Uterus (tissue), 4 donors: Measurements from ENCODE around the gene SLC6A8. TPM values are rescaled to one million over a fixed set of nuclear protein-coding genes. Genes with fewer than 3 reads are reported as not detected.

Experiments
- DNase-seq, 2 donors: peaks; one replicate each; pipeline ENCODE4 v3.0.0-alpha.2; 2019 to 2020
- H3K27ac ChIP-seq, 2 donors: fragments of 200-600 bp; sonication (generic); 1 replicate in 1 of 2; 2 replicates in 1 of 2; pipeline ENCODE4 v1.5.1; 2016 to 2018
- H3K27me3 ChIP-seq, 2 donors: fragments of 200-600 bp; sonication (generic); one replicate each; pipeline ENCODE4 v1.5.1; 2018 to 2019; ENCODE audit warnings: control low read depth in 1 of 2
- H3K36me3 ChIP-seq, 2 donors: fragments of 200-600 bp; sonication (generic); one replicate each; pipeline ENCODE4 v1.5.1; 2019; ENCODE audit warnings: control low read depth in 1 of 2
- H3K4me1 ChIP-seq, 2 donors: fragments of 200-600 bp; sonication (generic); one replicate each; pipeline ENCODE4 v1.5.1; 2018 to 2019; ENCODE audit warnings: control low read depth in 1 of 2
- H3K4me3 ChIP-seq, 2 donors: fragments of 200-600 bp; sonication (generic); 1 replicate in 1 of 2; 2 replicates in 1 of 2; pipeline ENCODE4 v1.5.1; 2018 to 2019; ENCODE audit warnings: mild to moderate bottlenecking in 1 of 2
- H3K9me3 ChIP-seq, 2 donors: fragments of 200-600 bp; sonication (generic); one replicate each; pipeline ENCODE4 v1.5.1; 2019; ENCODE audit warnings: control low read depth in 1 of 2
- POLR2A ChIP-seq, 2 donors: fragments of 450-650 bp; IDR thresholded peaks; one replicate each; pipeline ENCODE4 v1.6.1; 2016; ENCODE audit warnings: antibody characterized with exemption in 2 of 2, mild to moderate bottlenecking in 1 of 2, moderate library complexity in 1 of 2
- intact Hi-C: fragments of 100-400 bp; cut with DNase I; formaldehyde crosslinking; loops from one replicate; pipeline ENCODE4 v1.15.1; 2023; ENCODE audit warnings: low total_unique reads
- total RNA-seq, 4 donors: library from RNA; depleted of rRNA in 3 of 4; stranded (reverse); fragments of >200 nt in 3 of 4; gene quantifications; one replicate each; pipeline versions ENCODE4 v1.1.0 to v1.2.4, GENCODE V29; 2014 to 2023
- TF ChIP-seq, protein P1 (sequence below), 4 experiments: fragments of 200-600 bp in 2 of 4; fragments of 450-650 bp in 2 of 4; sonication (generic) in 2 of 4; IDR thresholded peaks; one replicate each; pipeline ENCODE4 v1.5.1; 2016 to 2019; ENCODE audit warnings: antibody characterized with exemption in 4 of 4, mild to moderate bottlenecking in 2 of 4, moderate library complexity in 1 of 4
- donor health status: DM: yes; HTN: yes; CAD: no.

Gene SLC6A8
- total RNA-seq, 4 donors from 2014 or later, result 4.7 to 40.3 (median 11.2) TPM

DNA sequence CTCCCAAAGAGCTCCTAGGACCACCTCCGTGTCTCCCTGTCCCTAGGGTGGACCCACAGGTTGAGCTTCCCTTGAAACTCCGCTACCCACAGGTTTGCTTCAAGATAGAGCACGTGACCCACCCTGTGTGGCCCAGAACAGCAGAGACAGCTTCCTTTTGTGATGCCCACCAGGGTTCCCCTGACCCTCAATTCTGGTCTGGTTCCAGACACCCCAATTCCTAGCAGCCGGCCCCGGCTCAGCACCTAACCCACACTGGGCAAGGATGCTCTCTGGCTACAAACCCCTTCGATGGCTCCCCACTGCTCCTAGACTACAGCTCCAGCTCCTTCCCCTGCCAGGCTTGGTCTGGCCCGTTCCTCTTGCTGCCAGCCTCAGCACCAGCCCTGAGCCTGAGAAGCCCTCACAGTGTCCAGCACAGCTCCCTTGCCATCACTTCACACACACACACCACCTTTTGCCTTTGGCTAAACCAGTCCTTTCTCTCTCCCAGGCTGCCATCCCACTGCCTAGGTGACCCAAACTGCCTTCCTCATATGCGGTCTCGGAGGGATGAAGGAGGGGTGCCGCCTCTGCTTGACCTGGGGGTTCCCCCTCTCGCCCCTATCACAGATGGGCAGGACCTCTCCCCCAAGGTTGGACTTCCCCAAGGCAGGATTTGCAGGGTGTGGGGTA is 20.3 kb upstream of the SLC6A8 start:
- intact Hi-C loops, result loop anchor here (10.0 kb wide), 1 partner anchor 113 kb away; no protein-coding TSS in a partner anchor
- no peak for TF ChIP-seq POLR2A (IDR thresholded peaks at IDR 0.05)
- TF ChIP-seq, protein P1, sequence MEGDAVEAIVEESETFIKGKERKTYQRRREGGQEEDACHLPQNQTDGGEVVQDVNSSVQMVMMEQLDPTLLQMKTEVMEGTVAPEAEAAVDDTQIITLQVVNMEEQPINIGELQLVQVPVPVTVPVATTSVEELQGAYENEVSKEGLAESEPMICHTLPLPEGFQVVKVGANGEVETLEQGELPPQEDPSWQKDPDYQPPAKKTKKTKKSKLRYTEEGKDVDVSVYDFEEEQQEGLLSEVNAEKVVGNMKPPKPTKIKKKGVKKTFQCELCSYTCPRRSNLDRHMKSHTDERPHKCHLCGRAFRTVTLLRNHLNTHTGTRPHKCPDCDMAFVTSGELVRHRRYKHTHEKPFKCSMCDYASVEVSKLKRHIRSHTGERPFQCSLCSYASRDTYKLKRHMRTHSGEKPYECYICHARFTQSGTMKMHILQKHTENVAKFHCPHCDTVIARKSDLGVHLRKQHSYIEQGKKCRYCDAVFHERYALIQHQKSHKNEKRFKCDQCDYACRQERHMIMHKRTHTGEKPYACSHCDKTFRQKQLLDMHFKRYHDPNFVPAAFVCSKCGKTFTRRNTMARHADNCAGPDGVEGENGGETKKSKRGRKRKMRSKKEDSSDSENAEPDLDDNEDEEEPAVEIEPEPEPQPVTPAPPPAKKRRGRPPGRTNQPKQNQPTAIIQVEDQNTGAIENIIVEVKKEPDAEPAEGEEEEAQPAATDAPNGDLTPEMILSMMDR (IDR thresholded peaks at IDR 0.05), result no peak
- no peak for DNase-seq
- no peak overlapping the region for H3K4me3 ChIP-seq
- H3K9me3 ChIP-seq, result no peaks in the 10 kb centered on the region
- H3K27ac ChIP-seq, result no peak overlapping the region
- H3K4me1 ChIP-seq, result no peaks in the 10 kb centered on the region
- no peaks in the 10 kb centered on the region for H3K36me3 ChIP-seq
- peaks cover 0 to 17% of the 10 kb centered on the region in 2 donors for H3K27me3 ChIP-seq

DNA sequence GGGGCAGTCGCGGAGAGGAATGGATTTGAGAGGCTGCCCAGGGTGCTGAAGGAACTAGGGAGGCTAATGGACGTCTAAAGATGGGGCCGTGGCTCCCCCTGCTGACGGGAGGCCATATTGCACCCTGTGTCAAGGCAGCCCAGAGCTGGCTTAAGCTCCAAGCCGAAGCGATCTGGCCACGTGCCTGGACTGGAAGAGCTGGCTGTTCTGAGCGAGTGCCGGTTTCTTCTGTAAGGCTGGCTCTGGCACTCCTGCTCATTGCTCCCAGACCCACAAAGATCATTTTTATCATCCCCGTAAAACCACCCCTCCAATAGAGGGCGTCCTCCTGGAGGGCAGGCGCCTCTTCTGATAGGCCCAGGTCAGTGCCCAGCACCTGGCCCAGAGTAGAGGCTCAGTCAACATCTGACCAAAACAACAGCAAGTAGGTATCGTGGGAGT is 19.8 kb upstream of the SLC6A8 start:
- H3K4me3 ChIP-seq, result no peak overlapping the region
- H3K9me3 ChIP-seq, result no peaks in the 10 kb centered on the region
- intact Hi-C loops, result loop anchor here (10.0 kb wide), 1 partner anchor 113 kb away; no protein-coding TSS in a partner anchor
- H3K27me3 ChIP-seq, result peaks cover 0 to 12% of the 10 kb centered on the region in 2 donors
- TF ChIP-seq, protein P1 (IDR thresholded peaks at IDR 0.05), result peak; percentile 36 to 64 (median 58)
- TF ChIP-seq POLR2A (IDR thresholded peaks at IDR 0.05), result no peak
- DNase-seq, result peak; percentile 70 to 77
- H3K4me1 ChIP-seq, result no peaks in the 10 kb centered on the region
- no peaks in the 10 kb centered on the region for H3K36me3 ChIP-seq
- H3K27ac ChIP-seq, result no peak overlapping the region

DNA sequence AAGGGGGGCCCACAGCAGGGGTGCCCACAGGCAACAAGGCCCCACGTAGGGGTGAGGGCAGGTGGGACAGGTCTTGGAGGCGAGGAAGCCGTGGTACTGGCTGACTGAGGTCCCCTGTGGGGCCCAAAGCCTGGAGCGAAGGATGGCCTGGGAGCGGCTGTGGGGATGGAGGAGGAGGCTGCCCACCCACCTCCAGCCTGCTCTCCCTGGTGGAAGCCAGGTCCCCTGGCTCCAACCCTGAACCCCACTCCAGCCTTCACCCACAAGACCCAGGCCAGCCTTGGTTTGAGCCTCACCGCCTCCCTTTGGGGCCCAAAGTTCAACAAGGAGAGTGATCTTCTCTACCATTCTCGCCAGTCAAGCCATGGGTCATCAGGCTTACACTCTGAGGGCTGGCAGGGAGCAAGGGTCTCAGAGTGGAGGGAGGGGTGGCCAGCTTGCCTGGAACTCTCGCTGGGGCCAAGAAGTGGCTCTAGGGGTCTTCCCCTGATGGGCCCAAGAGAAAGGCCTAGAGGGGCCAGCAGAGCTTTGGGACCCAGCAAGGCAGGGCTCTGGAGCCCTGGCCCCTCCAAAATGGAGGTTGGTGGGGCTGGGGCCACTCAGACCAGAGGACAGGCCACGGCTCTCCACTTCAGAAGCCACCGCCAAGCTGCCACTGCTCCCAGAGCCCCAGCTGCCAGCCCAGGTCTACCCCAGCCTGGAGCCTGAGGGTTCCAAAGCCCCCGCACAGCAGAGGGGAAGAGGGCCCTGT is 19.1 kb upstream of the SLC6A8 start:
- Histone ChIP-seq H3K4me3 (no peak overlapping the region), H3K4me1 (no peaks in the 10 kb centered on the region), H3K9me3 (no peaks in the 10 kb centered on the region), H3K36me3 (no peaks in the 10 kb centered on the region), H3K27me3 (peaks cover 0 to 5% of the 10 kb centered on the region in 2 donors), H3K27ac (no peak overlapping the region)
- intact Hi-C loops, result loop anchor here (10.0 kb wide), 1 partner anchor 114 kb away; no protein-coding TSS in a partner anchor
- DNase-seq, result no peak
- TF ChIP-seq POLR2A (IDR thresholded peaks at IDR 0.05), result no peak
- TF ChIP-seq, protein P1 (IDR thresholded peaks at IDR 0.05), result no peak

DNA sequence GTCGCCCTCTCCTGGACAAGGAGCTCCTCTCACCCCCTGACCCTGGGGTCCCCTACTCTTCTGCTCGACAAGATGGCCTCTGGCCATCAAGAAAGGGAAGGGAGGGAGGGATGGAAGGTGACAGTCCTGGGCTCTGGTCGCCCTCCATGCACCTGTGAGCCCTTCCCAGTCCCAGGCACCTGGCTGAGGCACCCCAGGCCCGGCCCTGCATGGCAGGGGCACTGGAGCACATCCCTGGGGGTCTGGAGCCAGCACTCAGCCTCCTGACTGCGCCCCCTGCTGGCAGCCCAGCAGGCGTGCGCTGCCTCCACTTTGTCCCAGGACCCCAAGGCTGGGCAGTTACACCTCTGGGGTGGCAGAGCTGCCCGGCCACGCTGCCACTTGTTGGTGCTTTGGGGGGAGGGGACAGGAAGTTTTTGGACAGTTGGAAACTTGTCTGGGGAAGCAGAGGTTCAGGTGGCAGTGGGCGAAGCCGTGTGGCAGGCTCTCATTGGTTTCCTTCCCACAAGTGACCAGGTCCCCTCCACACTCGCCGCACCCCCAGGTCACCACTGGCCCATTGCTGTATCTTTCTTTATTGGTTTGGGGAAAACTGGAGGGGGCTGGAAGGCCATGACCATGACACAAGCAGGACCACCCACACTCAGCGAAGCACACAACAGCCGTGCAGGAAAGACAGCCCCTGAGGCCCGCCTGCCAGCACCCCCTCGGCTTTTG is 18.4 kb upstream of the SLC6A8 start:
- intact Hi-C loops, result loop anchor here (10.0 kb wide), 1 partner anchor 115 kb away; no protein-coding TSS in a partner anchor
- H3K4me3 ChIP-seq, result no peak overlapping the region
- TF ChIP-seq, protein P1 (IDR thresholded peaks at IDR 0.05), result peak; percentile 43 to 53 (median 48)
- TF ChIP-seq POLR2A (IDR thresholded peaks at IDR 0.05), result no peak
- no peaks in the 10 kb centered on the region for H3K4me1 ChIP-seq
- peaks cover 0 to 4% of the 10 kb centered on the region in 2 donors for H3K27me3 ChIP-seq
- no peak for DNase-seq
- no peaks in the 10 kb centered on the region for H3K9me3 ChIP-seq
- H3K36me3 ChIP-seq, result no peaks in the 10 kb centered on the region
- no peak overlapping the region for H3K27ac ChIP-seq
